ENCODE data around the gene BRCA1.

GRCh38 chr17:43094129-43094835 lies 30.9 kb downstream of the BRCA1 start:
- no peak for TF ChIP-seq EZH2 (IDR thresholded peaks at IDR 0.05; ENCODE audit: borderline replicate concordance, insufficient read depth, low read depth, low read length, poor library complexity, severe bottlenecking)
- TF ChIP-seq, protein P1, sequence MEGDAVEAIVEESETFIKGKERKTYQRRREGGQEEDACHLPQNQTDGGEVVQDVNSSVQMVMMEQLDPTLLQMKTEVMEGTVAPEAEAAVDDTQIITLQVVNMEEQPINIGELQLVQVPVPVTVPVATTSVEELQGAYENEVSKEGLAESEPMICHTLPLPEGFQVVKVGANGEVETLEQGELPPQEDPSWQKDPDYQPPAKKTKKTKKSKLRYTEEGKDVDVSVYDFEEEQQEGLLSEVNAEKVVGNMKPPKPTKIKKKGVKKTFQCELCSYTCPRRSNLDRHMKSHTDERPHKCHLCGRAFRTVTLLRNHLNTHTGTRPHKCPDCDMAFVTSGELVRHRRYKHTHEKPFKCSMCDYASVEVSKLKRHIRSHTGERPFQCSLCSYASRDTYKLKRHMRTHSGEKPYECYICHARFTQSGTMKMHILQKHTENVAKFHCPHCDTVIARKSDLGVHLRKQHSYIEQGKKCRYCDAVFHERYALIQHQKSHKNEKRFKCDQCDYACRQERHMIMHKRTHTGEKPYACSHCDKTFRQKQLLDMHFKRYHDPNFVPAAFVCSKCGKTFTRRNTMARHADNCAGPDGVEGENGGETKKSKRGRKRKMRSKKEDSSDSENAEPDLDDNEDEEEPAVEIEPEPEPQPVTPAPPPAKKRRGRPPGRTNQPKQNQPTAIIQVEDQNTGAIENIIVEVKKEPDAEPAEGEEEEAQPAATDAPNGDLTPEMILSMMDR (IDR thresholded peaks at IDR 0.05), result no peak
